Astrocyte (in vitro differentiated cells and primary cell): ENCODE data around the gene DEGS1. TPM values are rescaled to one million over a fixed set of nuclear protein-coding genes. Genes with fewer than 3 reads are reported as not detected.
A peak's percentile ranks its signal among the peaks of the same experiment; 100 is the strongest.

Experiments used
- DNase-seq: peaks from one replicate; pipeline ENCODE4 v3.0.0-alpha.2; 2010; ENCODE audit warnings: low read depth
- FAIRE-seq: peaks from 2 replicates; lab custom pipeline; 2011; peaks lifted over from hg19 to GRCh38; lab: Jason Lieb, UNC
- H2AFZ ChIP-seq: 2 replicates; pipeline ENCODE4 v1.6.0; 2012; ENCODE audit warnings: low read depth, low read length, inconsistent platforms
- H3K27ac ChIP-seq: 2 replicates; pipeline ENCODE4 v1.5.1; 2011; ENCODE audit warnings: low read depth, low read length, inconsistent platforms
- H3K27me3 ChIP-seq: 2 replicates; pipeline ENCODE4 v1.6.0; 2011; ENCODE audit warnings: low read length, inconsistent platforms; ENCODE audit not compliant: insufficient read depth
- H3K36me3 ChIP-seq: 2 replicates; pipeline ENCODE4 v1.5.1; 2011; ENCODE audit warnings: low read length, inconsistent platforms; ENCODE audit not compliant: insufficient read depth
- H3K4me1 ChIP-seq: 2 replicates; pipeline ENCODE4 v1.5.1; 2011; ENCODE audit warnings: low read length, inconsistent platforms; ENCODE audit not compliant: insufficient read depth
- H3K4me2 ChIP-seq: 2 replicates; pipeline ENCODE4 v1.6.0; 2012; ENCODE audit warnings: low read length, inconsistent platforms
- H3K4me3 ChIP-seq: 2 replicates; pipeline ENCODE4 v1.5.1; 2011; ENCODE audit warnings: low read depth, mild to moderate bottlenecking, low read length, inconsistent platforms; ENCODE audit not compliant: insufficient read depth
- H3K79me2 ChIP-seq: 2 replicates; pipeline ENCODE4 v1.6.0; 2012; ENCODE audit warnings: mild to moderate bottlenecking, low read length, inconsistent platforms; ENCODE audit not compliant: insufficient read depth
- H3K9ac ChIP-seq: 2 replicates; pipeline ENCODE4 v1.6.0; 2012; ENCODE audit warnings: mild to moderate bottlenecking, low read length, inconsistent platforms
- H3K9me3 ChIP-seq: 2 replicates; pipeline ENCODE4 v1.5.1; 2012; ENCODE audit warnings: low read depth, mild to moderate bottlenecking, low read length, inconsistent platforms; ENCODE audit not compliant: insufficient read depth
- H4K20me1 ChIP-seq: 2 replicates; pipeline ENCODE4 v1.6.0; 2012; ENCODE audit warnings: low read length, inconsistent platforms; ENCODE audit not compliant: insufficient read depth
- H3K27ac Mint-ChIP-seq: one replicate; pipeline ENCODE4 v1.8.0; 2021; ENCODE audit warnings: mild to moderate bottlenecking, mixed read lengths; ENCODE audit not compliant: unreplicated experiment
- H3K27me3 Mint-ChIP-seq: one replicate; pipeline ENCODE4 v1.8.0; 2021; ENCODE audit warnings: low read depth, mixed read lengths; ENCODE audit not compliant: unreplicated experiment
- H3K36me3 Mint-ChIP-seq: one replicate; pipeline ENCODE4 v1.8.0; 2021; ENCODE audit warnings: low read depth, mixed read lengths; ENCODE audit not compliant: unreplicated experiment
- H3K4me1 Mint-ChIP-seq: one replicate; pipeline ENCODE4 v1.8.0; 2021; ENCODE audit warnings: low read depth, mixed read lengths; ENCODE audit not compliant: unreplicated experiment
- H3K4me3 Mint-ChIP-seq: one replicate; pipeline ENCODE4 v1.8.0; 2021; ENCODE audit warnings: mild to moderate bottlenecking, moderate library complexity, mixed read lengths; ENCODE audit not compliant: unreplicated experiment
- H3K9me3 Mint-ChIP-seq: one replicate; pipeline ENCODE4 v1.8.0; 2021; ENCODE audit warnings: mild to moderate bottlenecking, mixed read lengths; ENCODE audit not compliant: unreplicated experiment
- EZH2 ChIP-seq: IDR thresholded peaks from 2 replicates; pipeline ENCODE4 v1.6.1; 2012; ENCODE audit warnings: mild to moderate bottlenecking, low read length, inconsistent platforms; ENCODE audit not compliant: insufficient read depth
- total RNA-seq: library from RNA; stranded (reverse); gene quantifications from 2 replicates; pipeline ENCODE4 v1.2.1, GENCODE V29; 2021
- TF ChIP-seq, protein P1 (sequence below): IDR thresholded peaks from 2 replicates; pipeline ENCODE4 v1.5.1; 2011; ENCODE audit warnings: low read depth, mild to moderate bottlenecking, inconsistent platforms, low read length, moderate library complexity; ENCODE audit not compliant: insufficient read depth

The DEGS1 gene
- total RNA-seq, 1 donor from 2014 or later, result 115 TPM

DNA sequence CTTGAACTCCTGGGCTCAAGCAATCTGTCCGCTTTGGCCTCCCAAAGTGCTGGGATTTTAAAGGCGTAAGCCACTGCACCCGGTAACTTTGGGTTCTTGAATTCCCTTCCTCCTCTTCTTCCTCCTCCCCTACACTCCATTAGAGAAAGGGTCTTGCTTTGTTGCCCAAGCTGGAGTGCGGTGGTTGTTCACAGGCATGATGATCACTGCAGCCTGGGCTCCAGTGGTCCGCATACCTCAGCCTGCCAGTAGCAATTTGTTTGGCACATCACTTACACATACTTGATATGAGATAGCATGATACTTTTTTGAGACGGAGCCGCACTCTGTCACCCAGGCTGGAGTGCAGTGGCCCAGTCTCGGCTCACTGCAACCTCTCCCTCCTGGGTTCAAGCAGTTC, 2.2 kb downstream of the DEGS1 start:
- H2AFZ ChIP-seq, result no peak overlapping the region
- H3K79me2 ChIP-seq, result peaks cover 71% of the 10 kb centered on the region
- peak overlapping the region; percentile 92 for H3K4me2 ChIP-seq
- H3K9me3 ChIP-seq, result no peaks in the 10 kb centered on the region
- no peak for DNase-seq
- no peak for FAIRE-seq
- Mint-ChIP-seq H3K27me3 (no peaks in the 10 kb centered on the region), H3K4me3 (peak overlapping the region; percentile 96), H3K27ac (peak overlapping the region; percentile 72), H3K4me1 (peaks cover 6% of the 10 kb centered on the region), H3K36me3 (peaks cover 15% of the 10 kb centered on the region), H3K9me3 (peaks cover 3% of the 10 kb centered on the region)
- H3K27ac ChIP-seq, result no peak overlapping the region
- TF ChIP-seq, protein P1, sequence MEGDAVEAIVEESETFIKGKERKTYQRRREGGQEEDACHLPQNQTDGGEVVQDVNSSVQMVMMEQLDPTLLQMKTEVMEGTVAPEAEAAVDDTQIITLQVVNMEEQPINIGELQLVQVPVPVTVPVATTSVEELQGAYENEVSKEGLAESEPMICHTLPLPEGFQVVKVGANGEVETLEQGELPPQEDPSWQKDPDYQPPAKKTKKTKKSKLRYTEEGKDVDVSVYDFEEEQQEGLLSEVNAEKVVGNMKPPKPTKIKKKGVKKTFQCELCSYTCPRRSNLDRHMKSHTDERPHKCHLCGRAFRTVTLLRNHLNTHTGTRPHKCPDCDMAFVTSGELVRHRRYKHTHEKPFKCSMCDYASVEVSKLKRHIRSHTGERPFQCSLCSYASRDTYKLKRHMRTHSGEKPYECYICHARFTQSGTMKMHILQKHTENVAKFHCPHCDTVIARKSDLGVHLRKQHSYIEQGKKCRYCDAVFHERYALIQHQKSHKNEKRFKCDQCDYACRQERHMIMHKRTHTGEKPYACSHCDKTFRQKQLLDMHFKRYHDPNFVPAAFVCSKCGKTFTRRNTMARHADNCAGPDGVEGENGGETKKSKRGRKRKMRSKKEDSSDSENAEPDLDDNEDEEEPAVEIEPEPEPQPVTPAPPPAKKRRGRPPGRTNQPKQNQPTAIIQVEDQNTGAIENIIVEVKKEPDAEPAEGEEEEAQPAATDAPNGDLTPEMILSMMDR, result no peak
- TF ChIP-seq EZH2, result no peak
- peaks cover 58% of the 10 kb centered on the region for H4K20me1 ChIP-seq
- no peak overlapping the region for H3K4me3 ChIP-seq
- H3K27me3 ChIP-seq, result no peaks in the 10 kb centered on the region
- H3K36me3 ChIP-seq, result peaks cover 8% of the 10 kb centered on the region
- no peak overlapping the region for H3K9ac ChIP-seq
- peaks cover 11% of the 10 kb centered on the region for H3K4me1 ChIP-seq

DNA sequence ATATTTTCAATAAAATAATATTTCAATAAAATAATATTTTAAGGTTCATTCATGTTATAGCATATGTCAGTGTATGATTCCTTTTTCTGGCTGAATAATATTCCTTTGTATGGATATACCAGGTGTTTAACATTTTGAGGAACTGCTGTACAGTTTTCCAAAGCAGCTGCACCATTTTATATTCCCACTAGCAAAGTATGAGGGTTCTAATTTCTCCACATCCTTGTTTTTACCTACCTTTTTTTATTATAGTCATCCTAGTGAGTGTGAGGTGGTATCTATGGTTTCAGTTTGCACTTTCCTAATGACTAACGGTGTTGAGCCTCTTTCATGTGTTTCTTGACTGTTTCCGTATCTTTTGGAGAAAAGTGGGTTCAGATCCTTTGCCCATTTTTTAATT, 5.2 kb downstream of the DEGS1 start:
- Histone ChIP-seq H3K36me3 (peaks cover 16% of the 10 kb centered on the region), H4K20me1 (peaks cover 78% of the 10 kb centered on the region), H3K79me2 (peaks cover 92% of the 10 kb centered on the region), H3K4me3 (no peak overlapping the region), H2AFZ (no peak overlapping the region), H3K9ac (no peak overlapping the region), H3K27ac (no peak overlapping the region), H3K27me3 (no peaks in the 10 kb centered on the region), H3K4me2 (no peak overlapping the region), H3K4me1 (peaks cover 6% of the 10 kb centered on the region), H3K9me3 (no peaks in the 10 kb centered on the region)
- H3K9me3 Mint-ChIP-seq, result peaks cover 3% of the 10 kb centered on the region
- no peak for DNase-seq
- H3K27me3 Mint-ChIP-seq, result no peaks in the 10 kb centered on the region
- H3K4me1 Mint-ChIP-seq, result peaks cover 6% of the 10 kb centered on the region
- TF ChIP-seq, protein P1, result no peak
- TF ChIP-seq EZH2, result no peak
- H3K27ac Mint-ChIP-seq, result no peak overlapping the region
- FAIRE-seq, result no peak
- H3K36me3 Mint-ChIP-seq, result peaks cover 16% of the 10 kb centered on the region
- H3K4me3 Mint-ChIP-seq, result no peak overlapping the region

DNA sequence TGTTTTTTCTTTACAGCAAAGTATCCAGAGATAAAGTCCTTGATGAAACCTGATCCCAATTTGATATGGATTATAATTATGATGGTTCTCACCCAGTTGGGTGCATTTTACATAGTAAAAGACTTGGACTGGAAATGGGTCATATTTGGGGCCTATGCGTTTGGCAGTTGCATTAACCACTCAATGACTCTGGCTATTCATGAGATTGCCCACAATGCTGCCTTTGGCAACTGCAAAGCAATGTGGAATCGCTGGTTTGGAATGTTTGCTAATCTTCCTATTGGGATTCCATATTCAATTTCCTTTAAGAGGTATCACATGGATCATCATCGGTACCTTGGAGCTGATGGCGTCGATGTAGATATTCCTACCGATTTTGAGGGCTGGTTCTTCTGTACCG, 6.5 kb downstream of the DEGS1 start:
- Mint-ChIP-seq H3K4me3 (no peak overlapping the region), H3K9me3 (peaks cover 3% of the 10 kb centered on the region), H3K36me3 (peaks cover 23% of the 10 kb centered on the region), H3K27ac (no peak overlapping the region), H3K4me1 (peaks cover 4% of the 10 kb centered on the region), H3K27me3 (no peaks in the 10 kb centered on the region)
- H2AFZ ChIP-seq, result no peak overlapping the region
- H4K20me1 ChIP-seq, result peaks cover 75% of the 10 kb centered on the region
- H3K27ac ChIP-seq, result no peak overlapping the region
- H3K9ac ChIP-seq, result no peak overlapping the region
- H3K36me3 ChIP-seq, result peaks cover 18% of the 10 kb centered on the region
- FAIRE-seq, result no peak
- DNase-seq, result peak; percentile 33
- no peaks in the 10 kb centered on the region for H3K27me3 ChIP-seq
- H3K4me2 ChIP-seq, result no peak overlapping the region
- TF ChIP-seq, protein P1, result no peak
- TF ChIP-seq EZH2, result no peak
- H3K79me2 ChIP-seq, result peaks cover 81% of the 10 kb centered on the region
- no peak overlapping the region for H3K4me3 ChIP-seq
- no peaks in the 10 kb centered on the region for H3K9me3 ChIP-seq
- peaks cover under 1% of the 10 kb centered on the region for H3K4me1 ChIP-seq
